MCF 10A (cell line): ENCODE results near the gene DAPK2. TPM values are rescaled to one million over a fixed set of nuclear protein-coding genes. Genes with fewer than 3 reads are reported as not detected.

Experiments used
- BruUV-seq: library from RNA; stranded (reverse); fragments of 400-500 nt; replicated peaks from 2 replicates; lab custom pipeline; 2021; lab: Mats Ljungman, UMichigan
- CTCF ChIA-PET: fragments of 300-600 bp; sonication (Branson Sonifier 250); formaldehyde crosslinking; extraction: SDS; loops from one replicate; lab custom pipeline; 2021; ENCODE audit warnings: antibody characterized with exemption, inconsistent platforms; lab: Yijun Ruan, JAX
- POLR2A ChIA-PET: fragments of 300-600, 350-650 bp; sonication (Branson Sonifier 250); formaldehyde crosslinking; extraction: SDS; loops from one replicate; lab custom pipeline; 2020; ENCODE audit warnings: antibody characterized with exemption, inconsistent platforms; lab: Yijun Ruan, JAX
- DNase-seq: peaks from one replicate; pipeline ENCODE4 v3.0.0-alpha.2; 2018; ENCODE audit not compliant: unreplicated experiment
- H3K27ac Mint-ChIP-seq: one replicate; pipeline ENCODE4 v1.8.0; 2022; ENCODE audit warnings: mild to moderate bottlenecking, low read depth, mixed read lengths; ENCODE audit not compliant: unreplicated experiment
- H3K27me3 Mint-ChIP-seq: one replicate; pipeline ENCODE4 v1.8.0; 2022; ENCODE audit warnings: mixed read lengths; ENCODE audit not compliant: insufficient read depth, unreplicated experiment
- H3K36me3 Mint-ChIP-seq: one replicate; pipeline ENCODE4 v1.8.0; 2022; ENCODE audit warnings: mild to moderate bottlenecking, moderate library complexity, mixed read lengths; ENCODE audit not compliant: insufficient read depth, unreplicated experiment
- H3K4me1 Mint-ChIP-seq: one replicate; pipeline ENCODE4 v1.8.0; 2022; ENCODE audit warnings: mixed read lengths; ENCODE audit not compliant: insufficient read depth, unreplicated experiment
- H3K4me3 Mint-ChIP-seq: one replicate; pipeline ENCODE4 v1.8.0; 2022; ENCODE audit warnings: mild to moderate bottlenecking, moderate library complexity, mixed read lengths; ENCODE audit not compliant: unreplicated experiment
- H3K9me3 Mint-ChIP-seq: one replicate; pipeline ENCODE4 v1.8.0; 2022; ENCODE audit warnings: mixed read lengths; ENCODE audit not compliant: unreplicated experiment
- intact Hi-C: fragments of 100-400 bp; cut with micrococcal nuclease; formaldehyde crosslinking; loops from 2 replicates; pipeline ENCODE4 v1.14.1; 2022
- total RNA-seq: library from RNA; stranded (reverse); gene quantifications from 2 replicates; pipeline ENCODE4 v1.2.3, GENCODE V29; 2022
- TF ChIP-seq, protein P1 (sequence below): fragments of 200-600 bp; IDR thresholded peaks from one replicate; pipeline ENCODE4 v1.8.0; 2022; ENCODE audit warnings: antibody characterized with exemption, mild to moderate bottlenecking; ENCODE audit not compliant: unreplicated experiment

Gene DAPK2
- total RNA-seq, 1 experiment from 2014 or later: 4.6 TPM

DNA sequence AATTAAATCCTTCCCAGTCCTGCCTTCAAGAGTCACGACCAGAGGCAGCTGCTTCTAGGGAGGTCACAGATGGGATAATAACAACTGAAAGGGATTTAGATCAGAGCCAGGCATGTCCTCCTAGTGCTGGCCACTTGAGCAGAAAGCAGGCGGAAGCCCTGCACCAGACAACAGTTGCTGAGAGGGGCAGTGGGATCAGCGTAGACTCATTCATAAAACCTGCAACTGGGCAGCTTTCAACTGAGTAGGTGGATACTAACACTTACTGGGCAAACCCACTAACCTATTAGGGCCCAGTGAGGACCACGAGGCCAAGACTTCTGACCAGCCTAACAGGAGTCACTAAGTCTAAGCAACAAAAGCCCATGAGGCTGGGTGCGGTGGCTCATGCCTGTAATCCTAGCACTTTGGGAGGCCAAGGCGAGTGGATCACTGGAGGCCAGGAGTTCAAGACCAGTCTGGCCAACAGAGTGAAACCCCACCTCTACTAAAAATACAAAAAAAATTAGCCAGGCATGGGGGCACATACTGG lies 67.0 kb downstream of the DAPK2 start:
- ChIA-PET CTCF (interaction anchor here (0.6 to 1.0 kb wide), 2 partner anchors 91 to 1267 kb away, joined by 3 read pairs; no protein-coding TSS in a partner anchor), POLR2A (interaction anchor here (1.4 kb wide), 1 partner anchor 26 kb away, joined by 8 read pairs; no protein-coding TSS in a partner anchor)
- intact Hi-C loops: no loop called here
- Mint-ChIP-seq H3K9me3 (no peaks in the 10 kb centered on the region), H3K27ac (no peak overlapping the region), H3K4me1 (no peaks in the 10 kb centered on the region), H3K4me3 (no peak overlapping the region), H3K27me3 (no peaks in the 10 kb centered on the region), H3K36me3 (no peaks in the 10 kb centered on the region)
- DNase-seq: no peak
- no TSS peak for BruUV-seq
- TF ChIP-seq, protein P1, sequence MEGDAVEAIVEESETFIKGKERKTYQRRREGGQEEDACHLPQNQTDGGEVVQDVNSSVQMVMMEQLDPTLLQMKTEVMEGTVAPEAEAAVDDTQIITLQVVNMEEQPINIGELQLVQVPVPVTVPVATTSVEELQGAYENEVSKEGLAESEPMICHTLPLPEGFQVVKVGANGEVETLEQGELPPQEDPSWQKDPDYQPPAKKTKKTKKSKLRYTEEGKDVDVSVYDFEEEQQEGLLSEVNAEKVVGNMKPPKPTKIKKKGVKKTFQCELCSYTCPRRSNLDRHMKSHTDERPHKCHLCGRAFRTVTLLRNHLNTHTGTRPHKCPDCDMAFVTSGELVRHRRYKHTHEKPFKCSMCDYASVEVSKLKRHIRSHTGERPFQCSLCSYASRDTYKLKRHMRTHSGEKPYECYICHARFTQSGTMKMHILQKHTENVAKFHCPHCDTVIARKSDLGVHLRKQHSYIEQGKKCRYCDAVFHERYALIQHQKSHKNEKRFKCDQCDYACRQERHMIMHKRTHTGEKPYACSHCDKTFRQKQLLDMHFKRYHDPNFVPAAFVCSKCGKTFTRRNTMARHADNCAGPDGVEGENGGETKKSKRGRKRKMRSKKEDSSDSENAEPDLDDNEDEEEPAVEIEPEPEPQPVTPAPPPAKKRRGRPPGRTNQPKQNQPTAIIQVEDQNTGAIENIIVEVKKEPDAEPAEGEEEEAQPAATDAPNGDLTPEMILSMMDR: no peak

DNA sequence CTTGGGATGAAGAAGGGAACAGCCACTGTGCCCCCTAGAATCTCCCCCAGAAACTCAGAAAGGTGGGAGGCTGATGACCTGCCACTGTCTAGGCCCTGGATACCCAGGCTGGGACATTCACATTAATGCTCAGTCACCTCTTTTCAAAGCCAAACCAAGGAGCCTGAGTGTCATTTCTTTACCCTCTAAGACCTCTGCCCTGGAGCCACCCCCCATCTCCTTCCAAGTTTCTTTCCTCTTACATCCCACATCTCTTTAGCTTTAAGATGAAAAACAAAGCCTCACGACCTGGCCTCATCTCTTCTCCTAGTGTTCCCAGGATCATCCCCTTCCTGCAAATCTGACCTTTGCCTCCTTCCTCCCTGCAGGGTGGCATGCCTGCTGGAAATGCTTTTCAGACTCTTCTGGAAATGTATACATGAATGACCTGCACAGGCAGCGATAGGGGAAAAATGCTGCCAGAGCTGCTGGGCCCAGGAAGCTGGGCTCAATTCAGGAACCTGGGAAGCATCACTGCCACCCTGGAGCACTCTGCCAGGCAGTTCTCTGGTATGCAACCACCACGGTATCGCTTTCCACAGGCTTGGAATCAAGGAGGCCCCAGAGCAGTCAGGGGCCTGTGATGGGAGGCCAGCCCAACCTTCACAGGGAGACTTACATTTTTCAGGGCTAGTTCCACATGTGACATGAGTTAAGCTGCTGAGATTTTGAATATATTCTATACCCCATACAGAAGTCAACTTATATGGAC lies 67.6 kb downstream of the DAPK2 start:
- no TSS peak for BruUV-seq
- TF ChIP-seq, protein P1: no peak
- Mint-ChIP-seq H3K4me1 (peaks cover under 1% of the 10 kb centered on the region), H3K4me3 (no peak overlapping the region), H3K27ac (no peak overlapping the region), H3K36me3 (no peaks in the 10 kb centered on the region), H3K27me3 (no peaks in the 10 kb centered on the region), H3K9me3 (no peaks in the 10 kb centered on the region)
- ChIA-PET POLR2A (interaction anchor here (1.4 kb wide), 1 partner anchor 26 kb away, joined by 8 read pairs; no protein-coding TSS in a partner anchor), CTCF (no interaction called here)
- intact Hi-C loops: no loop called here
- no peak for DNase-seq

DNA sequence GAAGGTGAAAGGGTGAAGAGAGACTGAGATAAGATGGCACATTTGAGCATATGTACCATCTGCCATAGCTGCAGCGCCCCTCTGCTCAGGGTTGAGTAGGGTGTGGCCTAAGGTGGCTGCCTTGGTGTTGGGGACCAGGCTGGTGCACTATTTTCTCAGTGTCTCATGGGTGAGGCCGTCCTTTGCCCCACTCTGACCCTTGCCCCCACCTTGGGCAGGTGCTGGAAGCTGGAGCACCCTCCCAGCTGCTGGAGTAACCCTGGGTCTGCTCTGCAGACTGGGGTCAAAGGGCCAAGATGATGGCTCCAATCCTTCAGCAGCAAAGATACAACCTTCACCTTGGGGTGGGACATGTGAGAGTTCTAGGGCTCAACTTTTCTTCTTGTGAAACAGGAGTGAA lies 69.2 kb downstream of the DAPK2 start:
- peaks cover 7% of the 10 kb centered on the region for H3K4me1 Mint-ChIP-seq
- H3K9me3 Mint-ChIP-seq: no peaks in the 10 kb centered on the region
- no peaks in the 10 kb centered on the region for H3K27me3 Mint-ChIP-seq
- no peak overlapping the region for H3K4me3 Mint-ChIP-seq
- H3K36me3 Mint-ChIP-seq: no peaks in the 10 kb centered on the region
- no TSS peak for BruUV-seq
- H3K27ac Mint-ChIP-seq: no peak overlapping the region
- no peak for DNase-seq
- intact Hi-C loops: no loop called here
- CTCF ChIA-PET: interaction anchor here (1.1 to 1.2 kb wide), 2 partner anchors 8 to 31 kb away, joined by 3 read pairs; no protein-coding TSS in a partner anchor
- POLR2A ChIA-PET: no interaction called here
- TF ChIP-seq, protein P1: no peak

DNA sequence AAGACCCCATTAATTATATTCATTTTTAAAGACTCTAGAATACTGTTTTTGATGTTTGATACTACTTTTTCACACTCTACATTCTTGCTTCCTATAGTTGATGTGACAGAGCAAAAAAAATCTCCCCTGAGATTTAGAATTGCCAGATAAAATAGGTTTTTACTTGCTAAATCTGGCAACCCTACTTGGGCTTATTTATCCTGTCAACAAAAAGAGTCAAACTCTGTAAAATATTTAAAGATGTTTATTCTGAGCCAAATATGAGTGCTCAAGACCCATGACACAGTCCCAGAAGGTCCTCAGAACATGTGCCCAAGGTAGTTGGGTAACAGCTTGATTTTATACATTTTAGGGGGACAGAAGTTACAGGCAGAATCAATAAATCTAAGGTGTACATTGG lies 72.3 kb downstream of the DAPK2 start:
- TF ChIP-seq, protein P1: no peak
- intact Hi-C loops: no loop called here
- no peak for DNase-seq
- ChIA-PET POLR2A (interaction anchor here (1.0 kb wide), 1 partner anchor 9 kb away, joined by 3 read pairs; no protein-coding TSS in a partner anchor), CTCF (interaction anchor here (1.0 kb wide), 1 partner anchor 165 kb away, joined by 3 read pairs; no protein-coding TSS in a partner anchor)
- Mint-ChIP-seq H3K9me3 (no peaks in the 10 kb centered on the region), H3K36me3 (no peaks in the 10 kb centered on the region), H3K27me3 (no peaks in the 10 kb centered on the region), H3K4me3 (no peak overlapping the region), H3K4me1 (peaks cover 12% of the 10 kb centered on the region), H3K27ac (peak overlapping the region; percentile 49)
- BruUV-seq: no TSS peak
